B cell (primary cell): ENCODE measurements around the gene CTNNA1. TPM values are rescaled to one million over a fixed set of nuclear protein-coding genes. Genes with fewer than 3 reads are reported as not detected.
"Not testable (repeated sequence)": the region's sequence is repeated elsewhere in the genome, so short reads cannot be mapped to it uniquely, and the experiment has no call there.

Experiments
- ATAC-seq: fragments of 200-7000 bp; cut with Tn5 transposase; one replicate; pipeline ENCODE4 v1.10.0; 2021; ENCODE audit warnings: low read depth, mild to moderate bottlenecking, moderate number of reproducible peaks, moderate library complexity
- CTCF ChIA-PET: fragments of 350-600 bp; sonication (Branson Sonifier 250); formaldehyde crosslinking; loops from one replicate; lab custom pipeline; 2021; ENCODE audit warnings: antibody characterized with exemption, inconsistent platforms; lab: Charles Lee
- POLR2A ChIA-PET: fragments of 350-600 bp; sonication (Branson Sonifier 250); formaldehyde crosslinking; loops from one replicate; lab custom pipeline; 2021; ENCODE audit warnings: antibody characterized with exemption; lab: Charles Lee
- DNase-seq: peaks from one replicate; pipeline ENCODE4 v3.0.0; 2013
- H2AFZ ChIP-seq: 2 replicates; pipeline ENCODE4 v1.6.1; 2012; ENCODE audit warnings: mild to moderate bottlenecking, low read depth, low read length; ENCODE audit not compliant: insufficient read depth, poor library complexity, severe bottlenecking
- H3K27ac ChIP-seq, 2 donors: 1 replicate in 1 of 2; 2 replicates in 1 of 2; pipeline ENCODE4 v1.5.1; 2012 to 2013; ENCODE audit warnings: low read length in 2 of 2, mild to moderate bottlenecking in 2 of 2, moderate library complexity in 1 of 2
- H3K27me3 ChIP-seq, 4 experiments: fragments of 200-600 bp in 1 of 4; sonication (generic) in 1 of 4; replicated peaks in 1 of 4; 1 replicate in 2 of 4; 2 replicates in 2 of 4; pipeline versions ENCODE4 v1.6.1 to v1.7.0; 2013 to 2016; ENCODE audit warnings: low read length in 3 of 4, mild to moderate bottlenecking in 2 of 4, mixed read lengths in 1 of 4, moderate library complexity in 1 of 4; ENCODE audit not compliant: insufficient read depth in 4 of 4, control insufficient read depth in 3 of 4; ENCODE audit errors: control extremely low read depth in 1 of 4
- H3K36me3 ChIP-seq, 2 experiments: replicated peaks in 1 of 2; 1 replicate in 1 of 2; 2 replicates in 1 of 2; pipeline versions ENCODE4 v1.6.1 to v1.7.1; 2013; ENCODE audit warnings: low read length in 1 of 2; ENCODE audit not compliant: insufficient read depth in 2 of 2, control insufficient read depth in 1 of 2; ENCODE audit errors: control extremely low read depth in 1 of 2, extremely low read depth in 1 of 2
- H3K4me1 ChIP-seq, 2 donors: fragments of 200-600 bp in 1 of 2; sonication (generic) in 1 of 2; 1 replicate in 1 of 2; 2 replicates in 1 of 2; pipeline versions ENCODE4 v1.5.1 to v1.6.1; 2013 to 2017; ENCODE audit warnings: low read length in 2 of 2; ENCODE audit not compliant: control insufficient read depth in 2 of 2, insufficient read depth in 2 of 2
- H3K4me2 ChIP-seq: replicated peaks from 2 replicates; pipeline ENCODE3; 2012; ENCODE audit warnings: mild to moderate bottlenecking, low read depth, low read length; ENCODE audit not compliant: poor library complexity, severe bottlenecking
- H3K4me3 ChIP-seq, 5 experiments: fragments of 200-600 bp in 1 of 5; sonication (generic) in 1 of 5; 1 replicate in 3 of 5; 2 replicates in 2 of 5; pipeline versions ENCODE4 v1.5.1 to v1.7.0; 2011 to 2016; ENCODE audit warnings: low read length in 4 of 5, mild to moderate bottlenecking in 4 of 5, low read depth in 2 of 5, control low read depth in 1 of 5, moderate library complexity in 1 of 5; ENCODE audit not compliant: insufficient read depth in 1 of 5; ENCODE audit errors: control extremely low read depth in 1 of 5, extremely low read depth in 1 of 5
- H3K79me2 ChIP-seq: fragments of 200-600 bp; sonication (generic); one replicate; pipeline ENCODE4 v1.6.0; 2016; ENCODE audit warnings: low read length; ENCODE audit not compliant: control insufficient read depth, insufficient read depth
- H3K9ac ChIP-seq: fragments of 200-600 bp; sonication (generic); 2 replicates; pipeline ENCODE4 v1.6.1; 2017; ENCODE audit warnings: mild to moderate bottlenecking, low read length, moderate library complexity
- H3K9me3 ChIP-seq, 3 donors: one replicate each; pipeline versions ENCODE4 v1.6.1 to v1.7.1; 2013; ENCODE audit warnings: low read length in 2 of 3; ENCODE audit not compliant: control insufficient read depth in 2 of 3, insufficient read depth in 1 of 3; ENCODE audit errors: control extremely low read depth in 1 of 3
- H4K20me1 ChIP-seq: 2 replicates; pipeline ENCODE4 v1.6.0; 2012; ENCODE audit warnings: mild to moderate bottlenecking, low read length; ENCODE audit not compliant: insufficient read depth, control insufficient read depth, poor library complexity, severe bottlenecking
- H3K27ac Mint-ChIP-seq: one replicate; pipeline ENCODE4 v1.8.0; 2021; ENCODE audit warnings: mixed read lengths
- H3K27me3 Mint-ChIP-seq: one replicate; pipeline ENCODE4 v1.8.0; 2021; ENCODE audit warnings: mixed read lengths
- H3K4me1 Mint-ChIP-seq: one replicate; pipeline ENCODE4 v1.8.0; 2021; ENCODE audit warnings: mixed read lengths
- H3K4me3 Mint-ChIP-seq: one replicate; pipeline ENCODE4 v1.8.0; 2021; ENCODE audit warnings: mixed read lengths
- H3K9me3 Mint-ChIP-seq: one replicate; pipeline ENCODE4 v1.8.0; 2022; ENCODE audit warnings: mixed read lengths; ENCODE audit not compliant: insufficient read depth
- CTCF ChIP-seq: fragments of 200-600 bp; IDR thresholded peaks from one replicate; pipeline ENCODE4 v1.8.0; 2022; ENCODE audit warnings: antibody characterized with exemption, mild to moderate bottlenecking
- EZH2 ChIP-seq: IDR thresholded peaks from 2 replicates; pipeline ENCODE4 v1.6.1; 2012; ENCODE audit warnings: borderline replicate concordance, low read depth, mild to moderate bottlenecking, moderate library complexity, low read length; ENCODE audit not compliant: insufficient read depth, poor library complexity, severe bottlenecking
- WGBS: methylation state at CpG from one replicate; pipeline ENCODE4 v1.1.5; 2013; ENCODE audit warnings: missing lambda C conversion rate; ENCODE audit not compliant: insufficient coverage; 5-methylcytosine and 5-hydroxymethylcytosine counted together
- intact Hi-C: fragments of 100-400 bp; cut with micrococcal nuclease; formaldehyde crosslinking; loops from one replicate; pipeline ENCODE4 v1.10.0; 2022
- polyA plus RNA-seq: library from polyadenylated mRNA; depleted of rRNA; stranded (reverse); fragments of >200 nt; gene quantifications from 2 replicates; pipeline ENCODE4 v1.2.3, GENCODE V29; 2012
- total RNA-seq, 2 donors: library from RNA; stranded (reverse); fragments of 120-200 nt in 1 of 2; gene quantifications; 1 replicate in 1 of 2; 2 replicates in 1 of 2; pipeline versions ENCODE4 v1.2.3 to v1.2.4, GENCODE V29; 2013 to 2022

The CTNNA1 gene
- total and polyA plus RNA-seq, 2 donors (not counting 1 experiment from before 2014, with no cell fraction given) = 22.7 to 96.0 TPM

- H3K9me3 ChIP-seq = no peaks in the 10 kb centered on the region
- Mint-ChIP-seq H3K9me3 (no peaks in the 10 kb centered on the region), H3K27me3 (no peaks in the 10 kb centered on the region), H3K4me3 (no peak overlapping the region), H3K27ac (no peak overlapping the region), H3K4me1 (peaks cover 11% of the 10 kb centered on the region)
- no peaks in the 10 kb centered on the region for H3K79me2 ChIP-seq
- H3K27ac ChIP-seq = no peak overlapping the region
- TF ChIP-seq EZH2 (no peak), CTCF (no peak)
- POLR2A ChIA-PET = no interaction called here
- CTCF ChIA-PET = no interaction called here
- H4K20me1 ChIP-seq = no peaks in the 10 kb centered on the region
- WGBS = 97% methylated on average over 4 of the region's 6 CpGs
- H3K9ac ChIP-seq = no peak overlapping the region
- intact Hi-C loops = no loop called here
- no peak overlapping the region for H3K4me2 ChIP-seq
- no peak overlapping the region for H2AFZ ChIP-seq
- peaks cover 7 to 13% of the 10 kb centered on the region in 2 donors for H3K4me1 ChIP-seq
- ATAC-seq = no peak
- no peaks in the 10 kb centered on the region for H3K27me3 ChIP-seq
- DNase-seq = no peak
- no peaks in the 10 kb centered on the region for H3K36me3 ChIP-seq
- no peak overlapping the region for H3K4me3 ChIP-seq
Measured at GRCh38 chr5:138745268-138745667, 8.0 kb upstream of the CTNNA1 start.

GRCh38 chr5:138748630-138749081, 4.6 kb upstream of the CTNNA1 start:
- Histone ChIP-seq H3K27me3 (no peaks in the 10 kb centered on the region), H3K79me2 (no peaks in the 10 kb centered on the region), H2AFZ (no peak overlapping the region), H3K4me1 (peaks cover 0 to 6% of the 10 kb centered on the region in 2 donors), H3K9me3 (no peaks in the 10 kb centered on the region), H3K4me3 (no peak overlapping the region), H3K27ac (no peak overlapping the region), H3K9ac (no peak overlapping the region), H3K36me3 (no peaks in the 10 kb centered on the region), H3K4me2 (no peak overlapping the region), H4K20me1 (no peaks in the 10 kb centered on the region)
- H3K9me3 Mint-ChIP-seq = no peaks in the 10 kb centered on the region
- H3K27ac Mint-ChIP-seq = no peak overlapping the region
- intact Hi-C loops = no loop called here
- DNase-seq = no peak
- H3K27me3 Mint-ChIP-seq = no peaks in the 10 kb centered on the region
- no peak for ATAC-seq
- POLR2A ChIA-PET = no interaction called here
- peaks cover 8% of the 10 kb centered on the region for H3K4me1 Mint-ChIP-seq
- H3K4me3 Mint-ChIP-seq = no peak overlapping the region
- CTCF ChIA-PET = no interaction called here
- WGBS = 93% methylated on average over 4 of the region's 6 CpGs
- TF ChIP-seq CTCF = no peak
- TF ChIP-seq EZH2 = no peak

GRCh38 chr5:138751344-138751743, 1.9 kb upstream of the CTNNA1 start:
- H2AFZ ChIP-seq, POLR2A ChIA-PET, H3K27ac ChIP-seq, H3K9ac ChIP-seq, H4K20me1 ChIP-seq, H3K9me3 Mint-ChIP-seq, H3K36me3 ChIP-seq, H3K4me2 ChIP-seq, H3K27me3 Mint-ChIP-seq, H3K4me3 ChIP-seq, DNase-seq, H3K9me3 ChIP-seq, H3K27me3 ChIP-seq, H3K4me3 Mint-ChIP-seq, ATAC-seq: not testable (repeated sequence)
- CTCF ChIA-PET = interaction anchor here (1.1 to 1.5 kb wide), 2 partner anchors 10 to 511 kb away, joined by 3 to 5 read pairs; no protein-coding TSS in a partner anchor
- intact Hi-C loops = loop anchor here (5.0 kb wide), 1 partner anchor 174 kb away; the partner anchor contains the start of gene HSPA9
- 100% methylated on average over 2 of the region's 2 CpGs for WGBS
- Mint-ChIP-seq H3K4me1 (peaks cover 21% of the 10 kb centered on the region), H3K27ac (peak overlapping the region; percentile 38)
- Histone ChIP-seq H3K4me1 (peaks cover 6 to 17% of the 10 kb centered on the region in 2 donors), H3K79me2 (peaks cover 25% of the 10 kb centered on the region)
